Stimulated activated effector memory CD8-positive, alpha-beta T cell treated with anti-CD3 and anti-CD28 coated beads, Interleukin-12 subunit alpha, Interleukin-12 subunit beta, amount 100 ng/mL, for 72 hours (primary cell): ENCODE measurements around the gene MAGI2.

ENCODE experiments used
- ATAC-seq: fragments of 150-1000 bp; cut with Tn5 transposase; 2 replicates; pipeline ENCODE4 v1.10.0; 2021
- DNase-seq, 2 donors: peaks; one replicate each; pipeline ENCODE4 v3.0.0; 2021 to 2022; ENCODE audit warnings: low spot score in 2 of 2
- H3K27ac Mint-ChIP-seq: one replicate; pipeline ENCODE4 v1.8.0; 2022; ENCODE audit warnings: mild to moderate bottlenecking, mixed read lengths
- H3K36me3 Mint-ChIP-seq: one replicate; pipeline ENCODE4 v1.8.0; 2022; ENCODE audit warnings: mild to moderate bottlenecking, mixed read lengths
- H3K4me1 Mint-ChIP-seq: one replicate; pipeline ENCODE4 v1.8.0; 2022; ENCODE audit warnings: mixed read lengths
- H3K4me3 Mint-ChIP-seq: one replicate; pipeline ENCODE4 v1.8.0; 2022; ENCODE audit warnings: mild to moderate bottlenecking, mixed read lengths
- H3K9me3 Mint-ChIP-seq: one replicate; pipeline ENCODE4 v1.8.0; 2022; ENCODE audit warnings: mixed read lengths

Gene MAGI2

GRCh38 chr7:78712111-78712510, 741.4 kb downstream of the MAGI2 start:
- H3K9me3 Mint-ChIP-seq = peaks cover 17% of the 10 kb centered on the region
- H3K36me3 Mint-ChIP-seq = no peaks in the 10 kb centered on the region
- DNase-seq (no peak), ATAC-seq (no peak)
- no peaks in the 10 kb centered on the region for H3K4me1 Mint-ChIP-seq
- no peak overlapping the region for H3K27ac Mint-ChIP-seq
- no peak overlapping the region for H3K4me3 Mint-ChIP-seq

GRCh38 chr7:78709658-78710057, 743.8 kb downstream of the MAGI2 start:
- ATAC-seq (no peak), DNase-seq (no peak)
- no peaks in the 10 kb centered on the region for H3K36me3 Mint-ChIP-seq
- H3K4me1 Mint-ChIP-seq = no peaks in the 10 kb centered on the region
- no peak overlapping the region for H3K4me3 Mint-ChIP-seq
- no peak overlapping the region for H3K27ac Mint-ChIP-seq
- peaks cover 19% of the 10 kb centered on the region for H3K9me3 Mint-ChIP-seq

- H3K27ac Mint-ChIP-seq = no peak overlapping the region
- H3K4me3 Mint-ChIP-seq = no peak overlapping the region
- no peaks in the 10 kb centered on the region for H3K4me1 Mint-ChIP-seq
- H3K36me3 Mint-ChIP-seq = no peaks in the 10 kb centered on the region
- DNase-seq = no peak
- peaks cover 20% of the 10 kb centered on the region for H3K9me3 Mint-ChIP-seq
- ATAC-seq = no peak
Measured at GRCh38 chr7:78704504-78704903, 749.0 kb downstream of the MAGI2 start.

GRCh38 chr7:78703391-78703790, 750.1 kb downstream of the MAGI2 start:
- ATAC-seq = no peak
- no peak overlapping the region for H3K4me3 Mint-ChIP-seq

GRCh38 chr7:78702770-78703169, 750.7 kb downstream of the MAGI2 start:
- ATAC-seq (no peak), DNase-seq (no peak)
- Mint-ChIP-seq H3K9me3 (peaks cover 16% of the 10 kb centered on the region), H3K4me3 (no peak overlapping the region), H3K36me3 (no peaks in the 10 kb centered on the region), H3K27ac (no peak overlapping the region), H3K4me1 (no peaks in the 10 kb centered on the region)

More at GRCh38 chr7:78703391-78703790, 750.1 kb downstream of the MAGI2 start:
- DNase-seq = no peak
- H3K27ac Mint-ChIP-seq = no peak overlapping the region
- H3K4me1 Mint-ChIP-seq = no peaks in the 10 kb centered on the region
- H3K9me3 Mint-ChIP-seq = peaks cover 16% of the 10 kb centered on the region
- H3K36me3 Mint-ChIP-seq = no peaks in the 10 kb centered on the region

GRCh38 chr7:78695826-78696225, 757.6 kb downstream of the MAGI2 start:
- H3K4me3 Mint-ChIP-seq = no peak overlapping the region
- peaks cover 8% of the 10 kb centered on the region for H3K9me3 Mint-ChIP-seq
- H3K4me1 Mint-ChIP-seq = no peaks in the 10 kb centered on the region
- DNase-seq (no peak), ATAC-seq (no peak)
- H3K36me3 Mint-ChIP-seq = no peaks in the 10 kb centered on the region
- no peak overlapping the region for H3K27ac Mint-ChIP-seq

GRCh38 chr7:78691584-78691983, 761.9 kb downstream of the MAGI2 start:
- Mint-ChIP-seq H3K27ac (no peak overlapping the region), H3K36me3 (no peaks in the 10 kb centered on the region), H3K4me1 (no peaks in the 10 kb centered on the region), H3K4me3 (no peak overlapping the region), H3K9me3 (peaks cover 17% of the 10 kb centered on the region)
- DNase-seq (no peak), ATAC-seq (no peak)

- Mint-ChIP-seq H3K4me1 (no peaks in the 10 kb centered on the region), H3K4me3 (no peak overlapping the region), H3K27ac (no peak overlapping the region), H3K36me3 (no peaks in the 10 kb centered on the region), H3K9me3 (peaks cover 23% of the 10 kb centered on the region)
- no peak for ATAC-seq
- no peak for DNase-seq
Measured at GRCh38 chr7:78690174-78690573, 763.3 kb downstream of the MAGI2 start.

- no peak for DNase-seq
- Mint-ChIP-seq H3K27ac (no peak overlapping the region), H3K36me3 (no peaks in the 10 kb centered on the region), H3K4me3 (no peak overlapping the region), H3K9me3 (peaks cover 21% of the 10 kb centered on the region), H3K4me1 (no peaks in the 10 kb centered on the region)
- ATAC-seq = no peak
Measured at GRCh38 chr7:78688376-78688775, 765.1 kb downstream of the MAGI2 start.

GRCh38 chr7:78686189-78686588, 767.3 kb downstream of the MAGI2 start:
- Mint-ChIP-seq H3K4me3 (no peak overlapping the region), H3K27ac (no peak overlapping the region), H3K4me1 (no peaks in the 10 kb centered on the region), H3K9me3 (peaks cover 23% of the 10 kb centered on the region), H3K36me3 (no peaks in the 10 kb centered on the region)
- DNase-seq (no peak), ATAC-seq (no peak)

- H3K4me1 Mint-ChIP-seq = no peaks in the 10 kb centered on the region
- DNase-seq (no peak), ATAC-seq (no peak)
- H3K4me3 Mint-ChIP-seq = no peak overlapping the region
- no peak overlapping the region for H3K27ac Mint-ChIP-seq
- no peaks in the 10 kb centered on the region for H3K36me3 Mint-ChIP-seq
- H3K9me3 Mint-ChIP-seq = peaks cover 15% of the 10 kb centered on the region
Measured at GRCh38 chr7:78684201-78684600, 769.3 kb downstream of the MAGI2 start.

GRCh38 chr7:78683566-78683965, 769.9 kb downstream of the MAGI2 start:
- no peak for DNase-seq
- H3K4me3 Mint-ChIP-seq = no peak overlapping the region
- no peaks in the 10 kb centered on the region for H3K4me1 Mint-ChIP-seq
- ATAC-seq = no peak
- H3K36me3 Mint-ChIP-seq = no peaks in the 10 kb centered on the region
- no peak overlapping the region for H3K27ac Mint-ChIP-seq
- H3K9me3 Mint-ChIP-seq = peaks cover 15% of the 10 kb centered on the region

- DNase-seq = no peak
- H3K27ac Mint-ChIP-seq = no peak overlapping the region
- H3K36me3 Mint-ChIP-seq = no peaks in the 10 kb centered on the region
- peaks cover 6% of the 10 kb centered on the region for H3K9me3 Mint-ChIP-seq
- no peaks in the 10 kb centered on the region for H3K4me1 Mint-ChIP-seq
- no peak overlapping the region for H3K4me3 Mint-ChIP-seq
- no peak for ATAC-seq
Measured at GRCh38 chr7:78679112-78679876, 774.2 kb downstream of the MAGI2 start.

GRCh38 chr7:78677391-78677790, 776.1 kb downstream of the MAGI2 start:
- ATAC-seq (no peak), DNase-seq (no peak)
- Mint-ChIP-seq H3K27ac (no peak overlapping the region), H3K36me3 (no peaks in the 10 kb centered on the region), H3K4me3 (no peak overlapping the region), H3K9me3 (peaks cover 6% of the 10 kb centered on the region), H3K4me1 (no peaks in the 10 kb centered on the region)

- no peak overlapping the region for H3K4me3 Mint-ChIP-seq
- no peaks in the 10 kb centered on the region for H3K4me1 Mint-ChIP-seq
- peaks cover 4% of the 10 kb centered on the region for H3K9me3 Mint-ChIP-seq
- no peak for DNase-seq
- H3K36me3 Mint-ChIP-seq = no peaks in the 10 kb centered on the region
- ATAC-seq = no peak
- no peak overlapping the region for H3K27ac Mint-ChIP-seq
Measured at GRCh38 chr7:78675511-78675910, 778.0 kb downstream of the MAGI2 start.

GRCh38 chr7:78673272-78673671, 780.2 kb downstream of the MAGI2 start:
- Mint-ChIP-seq H3K9me3 (peaks cover 7% of the 10 kb centered on the region), H3K4me1 (no peaks in the 10 kb centered on the region), H3K36me3 (no peaks in the 10 kb centered on the region), H3K4me3 (no peak overlapping the region), H3K27ac (no peak overlapping the region)
- no peak for ATAC-seq
- no peak for DNase-seq
